Activated CD8-positive, alpha-beta T cell treated with anti-CD3 and anti-CD28 coated beads for 36 hours (primary cell): ENCODE measurements around the gene ADGRE3. TPM values are rescaled to one million over a fixed set of nuclear protein-coding genes. Genes with fewer than 3 reads are reported as not detected.

Source experiments
- ATAC-seq: fragments of 200-7000 bp; cut with Tn5 transposase; one replicate; pipeline ENCODE4 v1.10.0; 2021; ENCODE audit warnings: mild to moderate bottlenecking, moderate library complexity
- CTCF ChIA-PET: fragments of 350-600 bp; sonication (Branson Sonifier 250); formaldehyde crosslinking; loops from one replicate; lab custom pipeline; 2021; ENCODE audit warnings: antibody characterized with exemption; lab: Charles Lee
- POLR2A ChIA-PET: fragments of 350-600 bp; sonication (Branson Sonifier 250); formaldehyde crosslinking; loops from one replicate; lab custom pipeline; 2021; ENCODE audit warnings: antibody characterized with exemption; lab: Charles Lee
- DNase-seq: peaks from one replicate; pipeline ENCODE4 v3.0.0-alpha.2; 2020
- H3K27ac Mint-ChIP-seq: one replicate; pipeline ENCODE4 v1.8.0; 2021; ENCODE audit warnings: mild to moderate bottlenecking, mixed read lengths
- H3K27me3 Mint-ChIP-seq: one replicate; pipeline ENCODE4 v1.8.0; 2021; ENCODE audit warnings: mixed read lengths
- H3K36me3 Mint-ChIP-seq: one replicate; pipeline ENCODE4 v1.8.0; 2021; ENCODE audit warnings: low read depth, mixed read lengths
- H3K4me1 Mint-ChIP-seq: one replicate; pipeline ENCODE4 v1.8.0; 2021; ENCODE audit warnings: low read depth, mixed read lengths
- H3K4me3 Mint-ChIP-seq: one replicate; pipeline ENCODE4 v1.8.0; 2021; ENCODE audit warnings: mild to moderate bottlenecking, moderate library complexity, mixed read lengths
- H3K9me3 Mint-ChIP-seq: one replicate; pipeline ENCODE4 v1.8.0; 2021; ENCODE audit warnings: mixed read lengths
- CTCF ChIP-seq: fragments of 200-600 bp; IDR thresholded peaks from one replicate; pipeline ENCODE4 v1.8.0; 2022; ENCODE audit warnings: antibody characterized with exemption, mild to moderate bottlenecking
- intact Hi-C: fragments of 100-400 bp; cut with micrococcal nuclease; formaldehyde crosslinking; loops from one replicate; pipeline ENCODE4 v1.10.0; 2022
- total RNA-seq, 2 experiments: library from RNA; stranded (reverse); gene quantifications; one replicate each; pipeline ENCODE4 v1.2.3, GENCODE V29; 2021

Gene ADGRE3, protein sequence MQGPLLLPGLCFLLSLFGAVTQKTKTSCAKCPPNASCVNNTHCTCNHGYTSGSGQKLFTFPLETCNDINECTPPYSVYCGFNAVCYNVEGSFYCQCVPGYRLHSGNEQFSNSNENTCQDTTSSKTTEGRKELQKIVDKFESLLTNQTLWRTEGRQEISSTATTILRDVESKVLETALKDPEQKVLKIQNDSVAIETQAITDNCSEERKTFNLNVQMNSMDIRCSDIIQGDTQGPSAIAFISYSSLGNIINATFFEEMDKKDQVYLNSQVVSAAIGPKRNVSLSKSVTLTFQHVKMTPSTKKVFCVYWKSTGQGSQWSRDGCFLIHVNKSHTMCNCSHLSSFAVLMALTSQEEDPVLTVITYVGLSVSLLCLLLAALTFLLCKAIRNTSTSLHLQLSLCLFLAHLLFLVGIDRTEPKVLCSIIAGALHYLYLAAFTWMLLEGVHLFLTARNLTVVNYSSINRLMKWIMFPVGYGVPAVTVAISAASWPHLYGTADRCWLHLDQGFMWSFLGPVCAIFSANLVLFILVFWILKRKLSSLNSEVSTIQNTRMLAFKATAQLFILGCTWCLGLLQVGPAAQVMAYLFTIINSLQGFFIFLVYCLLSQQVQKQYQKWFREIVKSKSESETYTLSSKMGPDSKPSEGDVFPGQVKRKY
- not detected for total RNA-seq

DNA sequence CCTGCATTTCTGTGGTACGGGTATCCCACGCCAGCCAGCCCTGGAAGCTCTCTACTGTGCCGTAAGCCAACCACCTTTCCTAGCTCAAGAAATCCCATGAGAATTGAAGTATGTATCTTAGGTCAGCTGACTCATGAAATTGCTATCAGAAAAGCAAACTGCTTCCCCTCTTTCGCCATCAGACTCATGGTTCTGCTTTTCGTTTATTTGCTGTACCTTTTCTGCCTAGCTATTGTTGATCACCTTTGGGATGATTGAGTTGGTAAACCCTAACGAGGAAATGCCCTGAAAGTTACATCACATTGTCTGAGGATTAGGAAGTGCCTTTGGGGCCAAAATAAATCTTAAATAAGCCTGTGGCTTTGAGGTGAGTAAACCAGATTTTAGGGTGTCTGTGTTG lies at the start of gene ADGRE3:
TSS of gene ADGRE3 (minus strand) at position 81 of the 400 bp plus-strand sequence. CDS start at position 7, 74 bp downstream.
- Mint-ChIP-seq H3K36me3 (peaks cover 3% of the 10 kb centered on the region), H3K27me3 (peaks cover 19% of the 10 kb centered on the region), H3K27ac (no peak within 1 kb of the TSS), H3K9me3 (peaks cover 5% of the 10 kb centered on the region), H3K4me3 (no peak within 1 kb of the TSS), H3K4me1 (no peaks in the 10 kb centered on the region)
- no peak for TF ChIP-seq CTCF
- DNase-seq (no peak), ATAC-seq (no peak)
- POLR2A ChIA-PET: interaction anchor here (1.2 kb wide), 1 partner anchor 9 kb away, joined by 3 read pairs; no protein-coding TSS in a partner anchor
- CTCF ChIA-PET: interaction anchor here (0.6 to 1.0 kb wide), 3 partner anchors 12 to 139 kb away, joined by 3 read pairs; no protein-coding TSS in a partner anchor
- intact Hi-C loops: no loop called here

GRCh38 chr19:14722127-14722526 lies 47.5 kb upstream of the ADGRE3 start:
- H3K9me3 Mint-ChIP-seq: peaks cover 70% of the 10 kb centered on the region
- no peaks in the 10 kb centered on the region for H3K4me1 Mint-ChIP-seq
- no peak overlapping the region for H3K27ac Mint-ChIP-seq
- ChIA-PET POLR2A (no interaction called here), CTCF (no interaction called here)
- TF ChIP-seq CTCF: no peak
- DNase-seq (no peak), ATAC-seq (no peak)
- intact Hi-C loops: no loop called here
- H3K27me3 Mint-ChIP-seq: no peaks in the 10 kb centered on the region
- H3K36me3 Mint-ChIP-seq: peaks cover 59% of the 10 kb centered on the region
- no peak overlapping the region for H3K4me3 Mint-ChIP-seq

DNA sequence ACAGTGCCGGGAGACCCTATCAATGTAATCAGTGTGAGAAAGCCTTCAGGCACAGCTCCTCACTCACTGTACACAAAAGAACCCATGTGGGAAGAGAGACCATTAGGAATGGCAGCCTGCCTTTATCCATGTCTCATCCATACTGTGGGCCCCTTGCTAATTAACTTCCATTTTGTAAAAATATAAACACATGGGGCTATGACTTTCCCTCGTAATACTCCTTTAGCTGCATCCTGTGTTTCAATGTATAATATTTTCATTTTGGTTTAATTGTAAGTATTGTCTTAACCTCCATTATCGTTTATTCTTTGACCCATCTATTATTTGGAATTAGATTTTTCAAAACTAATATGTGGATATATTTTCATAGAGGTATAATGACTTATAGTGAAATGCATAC lies 44.5 kb upstream of the ADGRE3 start:
- Mint-ChIP-seq H3K4me1 (no peaks in the 10 kb centered on the region), H3K27ac (no peak overlapping the region), H3K9me3 (peaks cover 75% of the 10 kb centered on the region), H3K36me3 (peaks cover 87% of the 10 kb centered on the region), H3K4me3 (no peak overlapping the region), H3K27me3 (no peaks in the 10 kb centered on the region)
- POLR2A ChIA-PET: no interaction called here
- CTCF ChIA-PET: no interaction called here
- TF ChIP-seq CTCF: no peak
- no peak for ATAC-seq
- no peak for DNase-seq
- intact Hi-C loops: no loop called here

- intact Hi-C loops: no loop called here
- POLR2A ChIA-PET: no interaction called here
- CTCF ChIA-PET: no interaction called here
- Mint-ChIP-seq H3K4me1 (no peaks in the 10 kb centered on the region), H3K27me3 (no peaks in the 10 kb centered on the region), H3K36me3 (peaks cover 89% of the 10 kb centered on the region), H3K4me3 (no peak overlapping the region), H3K9me3 (peaks cover 75% of the 10 kb centered on the region), H3K27ac (no peak overlapping the region)
- DNase-seq: no peak
- ATAC-seq: no peak
- no peak for TF ChIP-seq CTCF
These were observed 44.0 kb upstream of the ADGRE3 start for GRCh38 chr19:14718522-14719116.
